ENCODE measurements around the gene CASK.
A peak's percentile ranks its signal among the peaks of the same experiment; 100 is the strongest.

The CASK gene

DNA sequence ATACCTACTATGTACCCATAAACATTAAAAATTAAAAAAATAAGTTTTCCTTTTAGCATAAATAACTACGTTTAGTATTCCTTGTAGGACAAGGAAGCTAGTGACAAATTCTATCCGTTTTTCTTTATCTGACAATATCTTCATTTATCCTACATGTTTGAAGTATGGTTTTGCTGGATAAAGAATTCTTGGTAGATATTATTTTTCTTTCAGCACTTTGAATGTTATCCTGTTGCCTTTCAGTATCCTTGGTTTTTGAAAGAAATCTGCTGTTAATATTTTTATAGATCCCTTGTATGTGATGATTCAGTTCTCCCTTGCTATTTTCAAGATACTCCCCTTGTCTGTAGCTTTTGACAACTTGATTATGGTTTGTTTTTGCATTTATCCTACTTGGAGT, 76.6 kb downstream of the CASK start:
- no peak for DNase-seq (ENCODE audit: extremely low read depth, low read depth)
- no peak overlapping the region for H3K4me3 ChIP-seq (replicated peaks; ENCODE audit: low read depth, low read length)
- TF ChIP-seq, protein P1, sequence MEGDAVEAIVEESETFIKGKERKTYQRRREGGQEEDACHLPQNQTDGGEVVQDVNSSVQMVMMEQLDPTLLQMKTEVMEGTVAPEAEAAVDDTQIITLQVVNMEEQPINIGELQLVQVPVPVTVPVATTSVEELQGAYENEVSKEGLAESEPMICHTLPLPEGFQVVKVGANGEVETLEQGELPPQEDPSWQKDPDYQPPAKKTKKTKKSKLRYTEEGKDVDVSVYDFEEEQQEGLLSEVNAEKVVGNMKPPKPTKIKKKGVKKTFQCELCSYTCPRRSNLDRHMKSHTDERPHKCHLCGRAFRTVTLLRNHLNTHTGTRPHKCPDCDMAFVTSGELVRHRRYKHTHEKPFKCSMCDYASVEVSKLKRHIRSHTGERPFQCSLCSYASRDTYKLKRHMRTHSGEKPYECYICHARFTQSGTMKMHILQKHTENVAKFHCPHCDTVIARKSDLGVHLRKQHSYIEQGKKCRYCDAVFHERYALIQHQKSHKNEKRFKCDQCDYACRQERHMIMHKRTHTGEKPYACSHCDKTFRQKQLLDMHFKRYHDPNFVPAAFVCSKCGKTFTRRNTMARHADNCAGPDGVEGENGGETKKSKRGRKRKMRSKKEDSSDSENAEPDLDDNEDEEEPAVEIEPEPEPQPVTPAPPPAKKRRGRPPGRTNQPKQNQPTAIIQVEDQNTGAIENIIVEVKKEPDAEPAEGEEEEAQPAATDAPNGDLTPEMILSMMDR (IDR thresholded peaks at IDR 0.05; ENCODE audit: low read depth, low read length, missing control alignments), result no peak

DNA sequence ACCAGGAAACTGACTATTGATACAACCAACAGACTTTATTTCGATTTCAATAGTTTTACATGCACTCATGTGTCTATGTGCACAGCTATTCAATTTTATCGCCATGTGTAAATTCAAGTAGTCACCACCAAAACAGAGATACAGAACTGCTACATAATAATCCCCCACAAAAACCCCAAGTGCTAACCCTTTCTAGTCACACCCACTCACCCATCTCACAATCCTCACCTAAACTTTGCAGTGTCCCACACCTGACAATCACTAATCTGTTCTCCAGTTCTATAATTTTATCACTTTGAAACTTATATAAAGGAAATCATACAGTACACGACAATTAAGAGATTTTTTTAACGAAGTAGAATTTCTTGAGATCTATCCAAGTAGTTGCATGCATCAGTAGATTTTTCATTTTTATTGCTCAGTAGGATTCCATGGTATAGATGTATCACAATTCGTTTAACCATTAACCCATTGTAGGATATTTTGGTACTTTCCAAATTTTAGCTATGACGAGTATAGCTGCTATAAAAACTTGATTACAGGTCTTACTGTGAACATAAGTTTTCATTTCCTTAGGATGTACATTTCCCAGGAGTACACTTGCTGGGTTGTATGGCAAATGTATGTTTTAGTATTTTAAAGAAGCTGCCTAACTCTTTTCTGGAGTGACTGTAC, 85.9 kb downstream of the CASK start:
- no peak overlapping the region for H3K4me3 ChIP-seq (replicated peaks; ENCODE audit: low read depth, low read length)
- DNase-seq (ENCODE audit: extremely low read depth, low read depth), result no peak
- TF ChIP-seq, protein P1 (IDR thresholded peaks at IDR 0.05; ENCODE audit: low read depth, low read length, missing control alignments), result no peak

DNA sequence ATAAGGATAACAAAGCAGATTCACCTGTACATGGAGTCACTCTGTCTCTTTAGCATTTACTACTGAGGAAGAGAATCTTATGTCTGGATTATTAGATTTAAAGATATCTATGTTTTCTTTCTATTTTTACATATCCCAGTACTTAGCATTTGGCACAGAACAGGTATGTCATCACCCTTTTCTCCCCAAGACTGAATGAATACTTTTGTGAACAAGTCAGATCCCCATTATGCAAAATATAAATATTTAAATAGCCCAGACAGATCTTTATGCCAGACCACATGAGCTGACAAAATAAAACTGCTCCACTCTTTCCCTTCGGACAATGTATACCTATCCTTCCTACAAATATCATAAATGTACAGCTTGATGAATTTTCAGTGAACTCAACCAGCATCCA, 94.5 kb downstream of the CASK start:
- TF ChIP-seq, protein P1 (IDR thresholded peaks at IDR 0.05; ENCODE audit: low read depth, low read length, missing control alignments), result no peak
- no peak for DNase-seq (ENCODE audit: extremely low read depth, low read depth)
- H3K4me3 ChIP-seq (replicated peaks; ENCODE audit: low read depth, low read length), result no peak overlapping the region

GRCh38 chrX:41827886-41828285, 95.5 kb downstream of the CASK start:
- no peak overlapping the region for H3K4me3 ChIP-seq (replicated peaks; ENCODE audit: low read depth, low read length)
- TF ChIP-seq, protein P1 (IDR thresholded peaks at IDR 0.05; ENCODE audit: low read depth, low read length, missing control alignments), result no peak
- no peak for DNase-seq (ENCODE audit: extremely low read depth, low read depth)

GRCh38 chrX:41825796-41826195, 97.6 kb downstream of the CASK start:
- TF ChIP-seq, protein P1 (IDR thresholded peaks at IDR 0.05; ENCODE audit: low read depth, low read length, missing control alignments), result no peak
- no peak overlapping the region for H3K4me3 ChIP-seq (replicated peaks; ENCODE audit: low read depth, low read length)
- DNase-seq (ENCODE audit: extremely low read depth, low read depth), result no peak

GRCh38 chrX:41824551-41824950, 98.8 kb downstream of the CASK start:
- no peak overlapping the region for H3K4me3 ChIP-seq (replicated peaks; ENCODE audit: low read depth, low read length)
- TF ChIP-seq, protein P1 (IDR thresholded peaks at IDR 0.05; ENCODE audit: low read depth, low read length, missing control alignments), result peak; percentile 9
- peak; percentile 49 for DNase-seq (ENCODE audit: extremely low read depth, low read depth)

DNA sequence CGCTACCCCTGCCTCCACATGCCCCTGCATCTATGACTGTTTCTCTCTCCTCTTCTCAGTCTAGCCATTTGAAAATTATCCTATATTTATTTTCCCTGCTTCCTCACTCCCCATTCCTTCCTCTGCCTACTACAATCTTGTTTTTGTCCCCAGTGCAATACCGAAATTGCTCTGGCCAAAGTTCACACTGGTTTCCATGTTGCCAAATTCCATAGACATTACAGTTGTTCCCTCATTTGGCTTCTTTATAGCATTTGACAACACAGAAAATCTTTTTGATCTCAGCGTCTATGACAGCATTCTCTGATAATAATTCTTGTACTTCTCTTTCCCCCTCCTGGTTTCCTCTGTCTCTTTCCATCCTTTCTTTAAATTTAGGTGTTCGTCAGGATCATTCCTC, 100.0 kb downstream of the CASK start:
- TF ChIP-seq, protein P1 (IDR thresholded peaks at IDR 0.05; ENCODE audit: low read depth, low read length, missing control alignments), result no peak
- no peak for DNase-seq (ENCODE audit: extremely low read depth, low read depth)
- H3K4me3 ChIP-seq (replicated peaks; ENCODE audit: low read depth, low read length), result no peak overlapping the region
